ENCODE data around the gene NBAS.

The NBAS gene

GRCh38 chr2:15348636-15349035 is 212.5 kb downstream of the NBAS start:
- no peak overlapping the region for H3K4me3 ChIP-seq (ENCODE audit: low read depth, low read length)
- no peak for TF ChIP-seq CTCF (IDR thresholded peaks at IDR 0.05; ENCODE audit: low read depth, low read length, missing control alignments)
- in situ Hi-C loops (cut with HindIII; ENCODE audit: low sequenced_read_pairs): no loop called here
- DNase-seq (ENCODE audit: low read depth): no peak

GRCh38 chr2:15348045-15348444 is 213.1 kb downstream of the NBAS start:
- H3K4me3 ChIP-seq (ENCODE audit: low read depth, low read length): no peak overlapping the region
- TF ChIP-seq CTCF (IDR thresholded peaks at IDR 0.05; ENCODE audit: low read depth, low read length, missing control alignments): no peak
- in situ Hi-C loops (cut with HindIII; ENCODE audit: low sequenced_read_pairs): no loop called here
- no peak for DNase-seq (ENCODE audit: low read depth)

- in situ Hi-C loops (cut with HindIII; ENCODE audit: low sequenced_read_pairs): no loop called here
- TF ChIP-seq CTCF (IDR thresholded peaks at IDR 0.05; ENCODE audit: low read depth, low read length, missing control alignments): no peak
- no peak for DNase-seq (ENCODE audit: low read depth)
- no peak overlapping the region for H3K4me3 ChIP-seq (ENCODE audit: low read depth, low read length)
These were observed 214.5 kb downstream of the NBAS start for GRCh38 chr2:15346624-15347023.

GRCh38 chr2:15337996-15338666 is 223.0 kb downstream of the NBAS start:
- no peak overlapping the region for H3K4me3 ChIP-seq (ENCODE audit: low read depth, low read length)
- in situ Hi-C loops (cut with HindIII; ENCODE audit: low sequenced_read_pairs): no loop called here
- no peak for TF ChIP-seq CTCF (IDR thresholded peaks at IDR 0.05; ENCODE audit: low read depth, low read length, missing control alignments)
- DNase-seq (ENCODE audit: low read depth): no peak

GRCh38 chr2:15334644-15335326 is 226.3 kb downstream of the NBAS start:
- TF ChIP-seq CTCF (IDR thresholded peaks at IDR 0.05; ENCODE audit: low read depth, low read length, missing control alignments): no peak
- peak; percentile 83 for DNase-seq (ENCODE audit: low read depth)
- in situ Hi-C loops (cut with HindIII; ENCODE audit: low sequenced_read_pairs): no loop called here
- H3K4me3 ChIP-seq (ENCODE audit: low read depth, low read length): no peak overlapping the region

- TF ChIP-seq CTCF (IDR thresholded peaks at IDR 0.05; ENCODE audit: low read depth, low read length, missing control alignments): no peak
- in situ Hi-C loops (cut with HindIII; ENCODE audit: low sequenced_read_pairs): no loop called here
- H3K4me3 ChIP-seq (ENCODE audit: low read depth, low read length): no peak overlapping the region
- no peak for DNase-seq (ENCODE audit: low read depth)
These were observed 229.3 kb downstream of the NBAS start for GRCh38 chr2:15331787-15332186.
